Measurements from ENCODE around the gene ZRANB1.

ZRANB1 gene

GRCh38 chr10:124923684-124924083 lies 18.2 kb upstream of the ZRANB1 start:
- no peak for DNase-seq

- no peak for DNase-seq
Measured at GRCh38 chr10:124926548-124926947, 15.4 kb upstream of the ZRANB1 start.

- no peak for DNase-seq
Measured at GRCh38 chr10:124928087-124928486, 13.8 kb upstream of the ZRANB1 start.

GRCh38 chr10:124928545-124928944 lies 13.4 kb upstream of the ZRANB1 start:
- DNase-seq = no peak

- no peak for DNase-seq
Measured at GRCh38 chr10:124935946-124936345, 6.0 kb upstream of the ZRANB1 start.

- DNase-seq = no peak
Measured at GRCh38 chr10:124936813-124937212, 5.1 kb upstream of the ZRANB1 start.

- DNase-seq = no peak
Measured at GRCh38 chr10:124939290-124939689, 2.6 kb upstream of the ZRANB1 start.

GRCh38 chr10:124942317-124943169 lies 620 bp downstream of the ZRANB1 start:
- DNase-seq = no peak

GRCh38 chr10:124943301-124944092 lies 1.6 kb downstream of the ZRANB1 start:
- no peak for DNase-seq

- DNase-seq = no peak
Measured at GRCh38 chr10:124944982-124945381, 3.1 kb downstream of the ZRANB1 start.

- DNase-seq = peak; percentile 30
Measured at GRCh38 chr10:124946945-124947344, 5.0 kb downstream of the ZRANB1 start.

- DNase-seq = no peak
Measured at GRCh38 chr10:124949543-124949942, 7.6 kb downstream of the ZRANB1 start.

- no peak for DNase-seq
Measured at GRCh38 chr10:124952123-124952522, 10.2 kb downstream of the ZRANB1 start.

GRCh38 chr10:124953421-124953820 lies 11.5 kb downstream of the ZRANB1 start:
- no peak for DNase-seq

- DNase-seq = no peak
Measured at GRCh38 chr10:124955243-124955642, 13.3 kb downstream of the ZRANB1 start.

GRCh38 chr10:124955868-124956267 lies 13.9 kb downstream of the ZRANB1 start:
- DNase-seq = no peak

GRCh38 chr10:124956764-124957163 lies 14.8 kb downstream of the ZRANB1 start:
- no peak for DNase-seq

GRCh38 chr10:124957404-124957947 lies 15.6 kb downstream of the ZRANB1 start:
- DNase-seq = no peak

- DNase-seq = no peak
Measured at GRCh38 chr10:124959564-124959963, 17.6 kb downstream of the ZRANB1 start.

- no peak for DNase-seq
Measured at GRCh38 chr10:124961248-124961570, 19.3 kb downstream of the ZRANB1 start.

- DNase-seq = no peak
Measured at GRCh38 chr10:124962421-124962820, 20.5 kb downstream of the ZRANB1 start.

- no peak for DNase-seq
Measured at GRCh38 chr10:124963866-124964720, 22.2 kb downstream of the ZRANB1 start.

GRCh38 chr10:124966008-124966407 lies 24.1 kb downstream of the ZRANB1 start:
- no peak for DNase-seq

All from hematopoietic multipotent progenitor cell treated with erythropoietin and hydrocortisone succinate and interleukin-3 and kit ligand, for 8 days (in vitro differentiated cells).